ENCODE results near the gene PIAS2. TPM values are rescaled to one million over a fixed set of nuclear protein-coding genes. Genes with fewer than 3 reads are reported as not detected.

Gene PIAS2
- total RNA-seq, 1 experiment from 2014 or later: 72.8 TPM

DNA sequence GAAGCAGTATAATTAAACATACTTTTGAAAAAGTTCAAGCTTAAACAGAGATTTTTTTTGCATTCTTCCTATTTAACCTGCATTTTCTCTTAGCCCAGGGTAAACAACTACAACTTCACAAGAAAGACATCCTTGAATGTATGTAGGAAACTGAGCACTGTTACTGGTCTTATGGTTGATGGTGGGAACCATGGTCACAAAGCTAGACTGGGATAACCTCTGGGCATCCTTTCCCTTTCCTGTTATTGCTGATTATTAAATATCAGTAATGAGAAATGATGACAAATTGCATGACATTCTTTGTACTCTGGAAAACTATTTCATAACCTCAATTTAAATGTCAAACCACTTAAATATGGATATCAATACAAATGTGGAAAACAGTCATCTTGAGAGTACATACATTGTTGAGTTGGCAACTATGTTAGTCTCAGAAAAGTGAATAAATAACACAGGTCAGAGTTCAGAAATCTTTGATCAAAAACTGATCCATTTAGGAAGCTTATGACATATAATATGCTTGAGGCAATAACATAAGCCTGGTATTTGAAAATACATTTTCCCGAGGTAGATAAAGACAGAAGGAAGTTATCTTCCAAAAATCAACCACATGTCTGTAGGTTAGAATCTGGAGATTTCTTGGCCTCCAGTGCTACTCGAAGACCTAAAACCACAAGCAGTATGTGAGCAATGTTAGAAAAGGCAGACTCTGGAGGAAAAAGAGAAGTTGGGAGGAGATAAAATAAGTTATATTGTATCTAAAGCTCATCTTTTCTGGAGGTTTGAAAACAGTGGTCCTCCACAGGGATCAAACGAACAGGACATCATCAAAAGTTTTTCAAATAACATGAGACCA lies 95.2 kb downstream of the PIAS2 start:
- POLR2A ChIA-PET (ENCODE audit: low non-redundant PET): no interaction called here
- H3K27me3 ChIP-seq (replicated peaks; ENCODE audit: insufficient read depth, low read depth, low read length, poor library complexity): no peaks in the 10 kb centered on the region
- no TSS peak for BruUV-seq (replicated peaks)
- peaks cover 8% of the 10 kb centered on the region for H3K36me3 ChIP-seq (ENCODE audit: insufficient read depth, low read length, poor library complexity, severe bottlenecking)
- TF ChIP-seq CTCF (conservative IDR thresholded peaks at IDR 0.05; ENCODE audit: low read depth, low read length) (no peak), EZH2 (IDR thresholded peaks at IDR 0.05; ENCODE audit: borderline replicate concordance, low read depth, low read length, poor library complexity, severe bottlenecking) (no peak)
- no peak for DNase-seq (ENCODE audit: low spot score)
- no peak overlapping the region for H3K27ac ChIP-seq (ENCODE audit: low read depth, low read length, poor library complexity, severe bottlenecking)
- intact Hi-C loops (cut with micrococcal nuclease; ENCODE audit: unreplicated experiment): no loop called here
- H3K4me1 ChIP-seq (ENCODE audit: insufficient read depth, low read length, poor library complexity, severe bottlenecking): no peaks in the 10 kb centered on the region
- no peak overlapping the region for H3K4me3 ChIP-seq (ENCODE audit: low read depth, low read length, poor library complexity, severe bottlenecking)
- CTCF ChIA-PET: no interaction called here
- no peaks in the 10 kb centered on the region for H3K9me3 ChIP-seq (ENCODE audit: low read depth, low read length, poor library complexity, severe bottlenecking)

GRCh38 chr18:46820863-46821262 lies 96.4 kb downstream of the PIAS2 start:
- POLR2A ChIA-PET (ENCODE audit: low non-redundant PET): no interaction called here
- BruUV-seq (replicated peaks): no TSS peak
- Histone ChIP-seq H3K27ac (ENCODE audit: low read depth, low read length, poor library complexity, severe bottlenecking) (no peak overlapping the region), H3K9me3 (ENCODE audit: low read depth, low read length, poor library complexity, severe bottlenecking) (no peaks in the 10 kb centered on the region), H3K36me3 (ENCODE audit: insufficient read depth, low read length, poor library complexity, severe bottlenecking) (peaks cover 5% of the 10 kb centered on the region), H3K4me1 (ENCODE audit: insufficient read depth, low read length, poor library complexity, severe bottlenecking) (no peaks in the 10 kb centered on the region), H3K27me3 (replicated peaks; ENCODE audit: insufficient read depth, low read depth, low read length, poor library complexity) (no peaks in the 10 kb centered on the region), H3K4me3 (ENCODE audit: low read depth, low read length, poor library complexity, severe bottlenecking) (no peak overlapping the region)
- CTCF ChIA-PET: no interaction called here
- DNase-seq (ENCODE audit: low spot score): no peak
- no peak for TF ChIP-seq CTCF (conservative IDR thresholded peaks at IDR 0.05; ENCODE audit: low read depth, low read length)
- no peak for TF ChIP-seq EZH2 (IDR thresholded peaks at IDR 0.05; ENCODE audit: borderline replicate concordance, low read depth, low read length, poor library complexity, severe bottlenecking)
- intact Hi-C loops (cut with micrococcal nuclease; ENCODE audit: unreplicated experiment): no loop called here

DNA sequence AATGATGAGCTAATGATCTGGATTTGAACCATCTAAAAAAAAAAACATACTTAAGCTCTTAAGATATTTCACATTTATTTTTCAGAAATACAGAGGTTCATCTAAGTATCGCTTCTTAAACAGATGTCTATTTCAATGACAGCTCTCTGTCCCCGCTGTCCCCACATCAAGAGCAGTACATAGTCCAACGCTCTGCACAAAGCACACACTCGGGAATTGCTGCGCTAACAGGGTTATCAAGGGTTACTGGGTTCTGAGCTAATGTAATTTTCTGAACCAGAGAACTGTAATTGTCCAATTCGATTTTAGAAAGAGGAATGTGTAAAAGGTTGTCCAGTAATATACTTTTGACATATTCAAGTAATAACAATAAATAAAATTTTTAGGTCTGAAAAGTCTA lies 101.6 kb downstream of the PIAS2 start:
- DNase-seq (ENCODE audit: low spot score): no peak
- TF ChIP-seq EZH2 (IDR thresholded peaks at IDR 0.05; ENCODE audit: borderline replicate concordance, low read depth, low read length, poor library complexity, severe bottlenecking): no peak
- Histone ChIP-seq H3K4me3 (ENCODE audit: low read depth, low read length, poor library complexity, severe bottlenecking) (no peak overlapping the region), H3K27me3 (replicated peaks; ENCODE audit: insufficient read depth, low read depth, low read length, poor library complexity) (no peaks in the 10 kb centered on the region), H3K9me3 (ENCODE audit: low read depth, low read length, poor library complexity, severe bottlenecking) (no peaks in the 10 kb centered on the region), H3K36me3 (ENCODE audit: insufficient read depth, low read length, poor library complexity, severe bottlenecking) (peaks cover under 1% of the 10 kb centered on the region), H3K27ac (ENCODE audit: low read depth, low read length, poor library complexity, severe bottlenecking) (no peak overlapping the region), H3K4me1 (ENCODE audit: insufficient read depth, low read length, poor library complexity, severe bottlenecking) (no peaks in the 10 kb centered on the region)
- BruUV-seq (replicated peaks): no TSS peak
- ChIA-PET POLR2A (ENCODE audit: low non-redundant PET) (interaction anchor here (0.6 kb wide), 1 partner anchor 480 kb away, joined by 3 read pairs; no protein-coding TSS in a partner anchor), CTCF (no interaction called here)
- intact Hi-C loops (cut with micrococcal nuclease; ENCODE audit: unreplicated experiment): no loop called here

DNA sequence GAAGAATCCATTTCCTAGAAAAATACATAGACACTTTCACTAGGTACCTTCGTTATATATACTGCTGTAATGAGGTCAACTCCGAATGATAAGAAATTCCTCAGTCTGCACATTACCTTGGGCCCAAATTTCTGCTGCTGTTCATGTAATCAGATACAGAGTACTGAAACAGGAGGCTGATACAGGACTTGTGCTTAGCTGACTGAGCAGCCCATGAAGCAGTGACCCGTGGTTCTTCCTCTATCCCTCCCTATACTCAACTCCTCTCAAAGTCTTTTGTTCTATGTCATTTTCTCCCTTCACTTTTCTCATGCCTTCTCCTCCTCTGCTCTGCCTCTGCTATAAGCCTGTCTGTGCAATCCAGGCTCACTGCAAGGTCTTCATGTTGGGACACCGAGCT lies 102.9 kb downstream of the PIAS2 start:
- no peak for TF ChIP-seq EZH2 (IDR thresholded peaks at IDR 0.05; ENCODE audit: borderline replicate concordance, low read depth, low read length, poor library complexity, severe bottlenecking)
- TF ChIP-seq CTCF (conservative IDR thresholded peaks at IDR 0.05; ENCODE audit: low read depth, low read length): no peak
- intact Hi-C loops (cut with micrococcal nuclease; ENCODE audit: unreplicated experiment): no loop called here
- Histone ChIP-seq H3K4me1 (ENCODE audit: insufficient read depth, low read length, poor library complexity, severe bottlenecking) (no peaks in the 10 kb centered on the region), H3K9me3 (ENCODE audit: low read depth, low read length, poor library complexity, severe bottlenecking) (no peaks in the 10 kb centered on the region), H3K27me3 (replicated peaks; ENCODE audit: insufficient read depth, low read depth, low read length, poor library complexity) (no peaks in the 10 kb centered on the region), H3K36me3 (ENCODE audit: insufficient read depth, low read length, poor library complexity, severe bottlenecking) (no peaks in the 10 kb centered on the region), H3K4me3 (ENCODE audit: low read depth, low read length, poor library complexity, severe bottlenecking) (no peak overlapping the region), H3K27ac (ENCODE audit: low read depth, low read length, poor library complexity, severe bottlenecking) (no peak overlapping the region)
- BruUV-seq (replicated peaks): no TSS peak
- DNase-seq (ENCODE audit: low spot score): no peak
- POLR2A ChIA-PET (ENCODE audit: low non-redundant PET): no interaction called here
- CTCF ChIA-PET: no interaction called here
